Cardiac muscle cell (in vitro differentiated cells and primary cell): ENCODE data around the gene SLC18A3. TPM values are rescaled to one million over a fixed set of nuclear protein-coding genes. Genes with fewer than 3 reads are reported as not detected.
A peak's percentile ranks its signal among the peaks of the same experiment; 100 is the strongest.

ENCODE experiments used
- DNase-seq, 2 donors: peaks; one replicate each; pipeline versions ENCODE4 v3.0.0 to v3.0.0-alpha.2; 2010 to 2017; ENCODE audit warnings: low read depth in 1 of 2, low spot score in 1 of 2
- H3K27ac ChIP-seq: fragments of 200-600 bp; sonication (generic); 2 replicates; pipeline ENCODE4 v1.5.1; 2016
- H3K27me3 ChIP-seq: fragments of 200-600 bp; sonication (generic); 2 replicates; pipeline ENCODE4 v1.6.0; 2016; ENCODE audit warnings: control low read depth
- H3K36me3 ChIP-seq: fragments of 200-600 bp; sonication (generic); 2 replicates; pipeline ENCODE4 v1.5.1; 2016; ENCODE audit warnings: control low read depth
- H3K4me1 ChIP-seq: fragments of 200-600 bp; sonication (generic); 2 replicates; pipeline ENCODE4 v1.8.1; 2017; ENCODE audit warnings: low read depth, mild to moderate bottlenecking, mixed run types
- H3K4me3 ChIP-seq: fragments of 200-600 bp; sonication (generic); 2 replicates; pipeline ENCODE4 v1.5.1; 2016; ENCODE audit warnings: mild to moderate bottlenecking
- H3K9me3 ChIP-seq: fragments of 200-600 bp; sonication (generic); 2 replicates; pipeline ENCODE4 v1.5.1; 2017; ENCODE audit warnings: low read depth, mild to moderate bottlenecking, control low read depth
- polyA plus RNA-seq: library from polyadenylated mRNA; unstranded; fragments of >200 nt; fragmentation: Nextera tagmentation; extraction: Ambion mirVana; gene quantifications from 2 replicates; pipeline ENCODE4 v1.2.1, GENCODE V29; 2016
- total RNA-seq: library from RNA; depleted of rRNA; stranded (reverse); fragments of >200 nt; gene quantifications from 2 replicates; pipeline ENCODE4 v1.2.3, GENCODE V29; 2016
- TF ChIP-seq, protein P1 (sequence below): IDR thresholded peaks from 2 replicates; pipeline ENCODE4 v1.5.1; 2012; ENCODE audit warnings: low read depth, mild to moderate bottlenecking, low read length

Gene SLC18A3
- total and polyA plus RNA-seq, 2 experiments from 2014 or later: not detected

DNA sequence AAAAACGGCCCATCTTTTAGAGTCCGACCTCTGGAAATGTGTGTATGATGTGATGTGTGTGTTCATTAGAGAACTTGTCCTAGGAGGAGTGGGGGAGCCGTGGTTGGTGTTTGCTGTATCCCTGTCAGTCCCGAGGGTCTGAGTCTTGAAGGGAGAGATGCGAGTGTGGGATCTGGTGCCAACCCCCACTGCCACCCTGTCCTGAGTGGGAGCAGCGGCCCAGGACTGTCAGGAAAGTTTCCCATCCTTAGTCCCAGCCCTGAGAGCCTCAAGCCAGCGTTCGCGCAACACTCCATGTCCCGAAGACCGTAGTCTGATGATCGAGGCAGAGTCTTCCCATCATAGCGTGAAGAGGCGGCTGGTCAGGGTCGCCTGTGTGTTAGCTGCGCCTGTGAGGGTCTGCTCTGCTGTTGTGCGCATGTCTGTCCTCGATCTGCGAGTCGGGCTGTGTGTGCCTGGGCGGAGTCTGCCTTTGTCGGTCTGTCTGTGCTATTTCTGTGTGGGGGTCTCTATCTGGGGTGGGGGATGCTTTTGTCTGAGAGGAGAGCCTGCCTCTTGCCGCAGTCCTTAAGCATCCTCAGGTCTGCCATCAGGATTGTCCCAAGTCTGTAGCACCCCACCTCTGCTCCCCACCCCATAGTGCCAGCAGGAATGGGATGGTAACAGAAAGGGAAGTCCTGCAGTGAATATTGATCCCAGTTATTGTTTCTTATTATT lies 3.2 kb downstream of the SLC18A3 start:
- TF ChIP-seq, protein P1, sequence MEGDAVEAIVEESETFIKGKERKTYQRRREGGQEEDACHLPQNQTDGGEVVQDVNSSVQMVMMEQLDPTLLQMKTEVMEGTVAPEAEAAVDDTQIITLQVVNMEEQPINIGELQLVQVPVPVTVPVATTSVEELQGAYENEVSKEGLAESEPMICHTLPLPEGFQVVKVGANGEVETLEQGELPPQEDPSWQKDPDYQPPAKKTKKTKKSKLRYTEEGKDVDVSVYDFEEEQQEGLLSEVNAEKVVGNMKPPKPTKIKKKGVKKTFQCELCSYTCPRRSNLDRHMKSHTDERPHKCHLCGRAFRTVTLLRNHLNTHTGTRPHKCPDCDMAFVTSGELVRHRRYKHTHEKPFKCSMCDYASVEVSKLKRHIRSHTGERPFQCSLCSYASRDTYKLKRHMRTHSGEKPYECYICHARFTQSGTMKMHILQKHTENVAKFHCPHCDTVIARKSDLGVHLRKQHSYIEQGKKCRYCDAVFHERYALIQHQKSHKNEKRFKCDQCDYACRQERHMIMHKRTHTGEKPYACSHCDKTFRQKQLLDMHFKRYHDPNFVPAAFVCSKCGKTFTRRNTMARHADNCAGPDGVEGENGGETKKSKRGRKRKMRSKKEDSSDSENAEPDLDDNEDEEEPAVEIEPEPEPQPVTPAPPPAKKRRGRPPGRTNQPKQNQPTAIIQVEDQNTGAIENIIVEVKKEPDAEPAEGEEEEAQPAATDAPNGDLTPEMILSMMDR: no peak
- H3K9me3 ChIP-seq: no peaks in the 10 kb centered on the region
- no peak overlapping the region for H3K27ac ChIP-seq
- DNase-seq: no peak
- peaks cover 6% of the 10 kb centered on the region for H3K4me1 ChIP-seq
- H3K36me3 ChIP-seq: no peaks in the 10 kb centered on the region
- H3K4me3 ChIP-seq: no peak overlapping the region
- H3K27me3 ChIP-seq: peaks cover 100% of the 10 kb centered on the region

DNA sequence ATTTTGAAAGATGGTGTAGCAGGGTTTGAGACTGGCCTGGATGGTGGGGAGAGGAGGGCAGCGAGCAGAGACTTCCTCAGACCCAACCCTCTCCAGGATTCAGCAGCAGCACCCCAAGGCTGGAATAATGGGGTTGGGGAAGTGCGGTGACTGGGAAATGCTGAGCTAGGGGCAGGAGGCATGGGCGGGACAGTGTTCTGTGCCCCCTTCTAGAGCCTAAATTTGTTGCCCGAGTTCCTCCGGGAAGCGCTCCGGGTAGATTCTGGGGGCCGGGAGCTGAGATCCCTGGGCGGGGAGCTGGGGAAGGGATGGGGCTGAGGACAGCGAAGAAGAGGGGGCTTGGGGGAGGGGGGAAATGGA lies 3.8 kb downstream of the SLC18A3 start, which contains the start of gene CHAT:
Gene CHAT (plus strand): TSS at position 156 of the 360 bp plus-strand sequence. CDS start 153 bp downstream, at position 309.
- no peak for DNase-seq
- no peak within 1 kb of the TSS for H3K27ac ChIP-seq
- no peaks in the 10 kb centered on the region for H3K36me3 ChIP-seq
- H3K4me3 ChIP-seq: no peak within 1 kb of the TSS
- peaks cover 100% of the 10 kb centered on the region for H3K27me3 ChIP-seq
- H3K4me1 ChIP-seq: peaks cover 6% of the 10 kb centered on the region
- no peaks in the 10 kb centered on the region for H3K9me3 ChIP-seq
- TF ChIP-seq, protein P1: no peak

DNA sequence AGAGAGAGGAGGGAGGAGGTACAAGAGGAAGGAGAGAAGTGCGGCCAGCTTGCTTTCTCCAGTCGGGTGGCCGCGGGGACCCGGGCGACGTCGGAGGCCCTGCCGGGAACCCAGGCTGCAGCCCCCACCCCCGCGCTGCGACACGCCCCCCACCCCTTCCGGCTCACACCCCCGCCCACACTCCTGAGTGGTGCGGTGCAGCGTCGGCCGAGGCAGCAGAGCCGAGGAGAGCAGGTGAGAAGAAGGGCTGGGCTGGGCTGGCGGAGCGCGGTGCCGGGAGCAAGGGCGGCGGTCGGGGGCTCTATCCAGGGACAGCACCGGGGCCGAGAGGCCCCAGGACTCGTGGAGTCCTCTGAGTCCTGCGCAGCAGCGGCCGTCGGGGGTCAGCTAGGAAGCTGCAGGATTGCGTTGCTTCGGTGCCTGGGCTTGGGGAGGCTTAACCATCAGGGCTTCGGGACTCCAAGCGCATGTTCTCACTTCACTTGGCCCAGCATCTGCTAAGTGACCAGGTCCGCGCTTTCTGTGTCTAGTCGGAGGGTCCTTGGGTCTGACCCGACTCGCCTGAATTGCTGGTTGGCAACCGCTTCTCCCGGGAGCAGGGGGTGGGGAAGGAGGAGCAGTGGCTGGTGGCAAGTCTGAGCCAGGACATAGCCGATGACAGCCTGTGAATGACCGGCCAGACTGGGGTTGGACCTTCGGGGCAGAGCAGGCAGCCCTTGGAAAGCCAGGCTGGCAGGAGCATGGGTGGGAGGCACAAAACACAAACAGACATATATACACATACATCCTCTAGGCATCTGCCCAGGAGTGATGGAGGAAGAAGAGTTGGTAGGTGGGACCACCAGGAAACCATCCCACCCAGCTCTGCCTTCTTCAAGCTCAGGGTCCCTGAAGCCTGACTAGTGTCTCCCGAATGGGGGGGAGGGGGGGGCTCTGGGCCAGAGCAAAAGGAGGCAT lies 4.4 kb downstream of the SLC18A3 start:
- H3K36me3 ChIP-seq: no peaks in the 10 kb centered on the region
- H3K27ac ChIP-seq: no peak overlapping the region
- no peaks in the 10 kb centered on the region for H3K9me3 ChIP-seq
- H3K27me3 ChIP-seq: peaks cover 100% of the 10 kb centered on the region
- no peak overlapping the region for H3K4me3 ChIP-seq
- TF ChIP-seq, protein P1: no peak
- peaks cover under 1% of the 10 kb centered on the region for H3K4me1 ChIP-seq
- DNase-seq: peak in 1 of 2 donors; percentile 10

DNA sequence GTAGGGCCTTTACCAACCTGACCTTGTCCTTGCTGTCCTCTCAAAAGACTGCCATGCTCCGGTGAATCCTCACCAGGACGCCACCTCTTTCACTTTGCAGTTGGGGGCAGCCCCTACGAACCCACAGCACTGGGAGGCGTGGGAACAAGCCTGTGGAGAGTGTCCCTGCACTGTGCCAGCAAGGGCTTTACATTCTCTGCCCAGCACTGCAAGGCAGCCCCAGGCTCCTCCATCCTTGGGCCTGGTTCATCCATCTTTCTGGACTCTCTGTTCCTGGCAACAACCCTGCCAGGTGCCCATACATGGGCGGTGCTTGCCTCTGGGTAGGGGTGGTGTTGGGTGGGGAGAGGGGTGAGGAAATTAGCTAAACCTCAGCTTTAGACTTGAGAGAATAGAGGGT lies 5.1 kb downstream of the SLC18A3 start:
- H3K9me3 ChIP-seq: no peaks in the 10 kb centered on the region
- no peaks in the 10 kb centered on the region for H3K4me1 ChIP-seq
- TF ChIP-seq, protein P1: no peak
- H3K4me3 ChIP-seq: no peak overlapping the region
- peaks cover 99% of the 10 kb centered on the region for H3K27me3 ChIP-seq
- no peaks in the 10 kb centered on the region for H3K36me3 ChIP-seq
- no peak for DNase-seq
- H3K27ac ChIP-seq: no peak overlapping the region

DNA sequence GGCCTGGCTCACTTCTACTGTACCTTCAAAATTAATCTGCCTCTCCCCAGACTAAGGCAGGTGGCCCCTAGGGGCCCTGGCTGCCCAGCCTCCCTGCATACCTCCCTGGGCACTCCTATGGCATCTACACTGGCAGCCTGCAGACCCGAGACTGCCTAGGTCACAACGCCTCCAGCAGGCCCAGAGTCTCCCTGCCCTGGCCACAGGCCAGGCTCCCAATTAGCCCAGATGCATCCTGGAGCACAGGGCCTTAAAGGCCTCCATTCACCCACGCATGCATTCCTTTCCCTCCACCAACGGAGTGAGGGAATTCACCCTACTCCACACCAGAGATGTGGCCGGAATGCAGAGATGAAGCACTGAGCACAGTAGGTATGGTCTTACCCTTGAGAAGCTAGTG lies 5.6 kb downstream of the SLC18A3 start:
- no peak overlapping the region for H3K27ac ChIP-seq
- no peaks in the 10 kb centered on the region for H3K36me3 ChIP-seq
- no peaks in the 10 kb centered on the region for H3K4me1 ChIP-seq
- no peak overlapping the region for H3K4me3 ChIP-seq
- no peaks in the 10 kb centered on the region for H3K9me3 ChIP-seq
- DNase-seq: no peak
- TF ChIP-seq, protein P1: no peak
- peaks cover 94% of the 10 kb centered on the region for H3K27me3 ChIP-seq
